ENCODE results near the gene CHRM2.
"Not testable (repeated sequence)": the region's sequence is repeated elsewhere in the genome, so short reads cannot be mapped to it uniquely, and the experiment has no call there.

CHRM2 gene

GRCh38 chr7:136868496-136869000 lies at the start of gene CHRM2:
Gene CHRM2 (plus strand): TSS chr7:136868652. CDS start chr7:137014866, 146,214 bp downstream.
- H3K4me3 ChIP-seq (ENCODE audit: low read depth, low read length) = peak within 1 kb of the TSS; percentile 78
- TF ChIP-seq CTCF (IDR thresholded peaks at IDR 0.05; ENCODE audit: insufficient read depth, low read length, missing control alignments) = no peak
- CTCF ChIA-PET = interaction anchor here (1.0 to 1.2 kb wide), 2 partner anchors 9 to 16 kb away, joined by 3 to 4 read pairs; no protein-coding TSS in a partner anchor
- DNase-seq (ENCODE audit: low read depth, low spot score) = no peak
- POLR2A ChIA-PET = no interaction called here

- DNase-seq (ENCODE audit: low read depth, low spot score); H3K4me3 ChIP-seq (ENCODE audit: low read depth, low read length); POLR2A ChIA-PET; CTCF ChIA-PET: not testable (repeated sequence)
Observed at GRCh38 chr7:136831398-136831797, 37.1 kb upstream of the CHRM2 start.

GRCh38 chr7:136845899-136846465 lies 22.5 kb upstream of the CHRM2 start:
- no peak for DNase-seq (ENCODE audit: low read depth, low spot score)
- no peak for TF ChIP-seq CTCF (IDR thresholded peaks at IDR 0.05; ENCODE audit: insufficient read depth, low read length, missing control alignments)
- H3K4me3 ChIP-seq (ENCODE audit: low read depth, low read length) = no peak overlapping the region
- CTCF ChIA-PET = no interaction called here
- POLR2A ChIA-PET = no interaction called here

- ChIA-PET CTCF (no interaction called here), POLR2A (no interaction called here)
- DNase-seq (ENCODE audit: low read depth, low spot score) = no peak
- H3K4me3 ChIP-seq (ENCODE audit: low read depth, low read length) = no peak overlapping the region
- no peak for TF ChIP-seq CTCF (IDR thresholded peaks at IDR 0.05; ENCODE audit: insufficient read depth, low read length, missing control alignments)
Observed at GRCh38 chr7:136847858-136848257, 20.6 kb upstream of the CHRM2 start.

- DNase-seq (ENCODE audit: low read depth, low spot score) = no peak
- no peak for TF ChIP-seq CTCF (IDR thresholded peaks at IDR 0.05; ENCODE audit: insufficient read depth, low read length, missing control alignments)
- ChIA-PET CTCF (no interaction called here), POLR2A (no interaction called here)
- H3K4me3 ChIP-seq (ENCODE audit: low read depth, low read length) = no peak overlapping the region
Observed at GRCh38 chr7:136853654-136854053, 14.8 kb upstream of the CHRM2 start.

- no peak overlapping the region for H3K4me3 ChIP-seq (ENCODE audit: low read depth, low read length)
- TF ChIP-seq CTCF (IDR thresholded peaks at IDR 0.05; ENCODE audit: insufficient read depth, low read length, missing control alignments) = no peak
- no peak for DNase-seq (ENCODE audit: low read depth, low spot score)
- ChIA-PET POLR2A (no interaction called here), CTCF (no interaction called here)
Observed at GRCh38 chr7:136857573-136857972, 10.9 kb upstream of the CHRM2 start.

- no peak overlapping the region for H3K4me3 ChIP-seq (ENCODE audit: low read depth, low read length)
- no peak for TF ChIP-seq CTCF (IDR thresholded peaks at IDR 0.05; ENCODE audit: insufficient read depth, low read length, missing control alignments)
- no peak for DNase-seq (ENCODE audit: low read depth, low spot score)
- POLR2A ChIA-PET = no interaction called here
- CTCF ChIA-PET = no interaction called here
Observed at GRCh38 chr7:136859803-136860202, 8.6 kb upstream of the CHRM2 start.
